NOMO-1 (cell line): Measurements from ENCODE around the gene COPS9.

Experiments
- DNase-seq, 2 experiments: peaks; one replicate each; lab custom pipeline; 2025; ENCODE audit not compliant: unreplicated experiment in 2 of 2; lab: John Stamatoyannopoulos, UW

COPS9 gene

DNA sequence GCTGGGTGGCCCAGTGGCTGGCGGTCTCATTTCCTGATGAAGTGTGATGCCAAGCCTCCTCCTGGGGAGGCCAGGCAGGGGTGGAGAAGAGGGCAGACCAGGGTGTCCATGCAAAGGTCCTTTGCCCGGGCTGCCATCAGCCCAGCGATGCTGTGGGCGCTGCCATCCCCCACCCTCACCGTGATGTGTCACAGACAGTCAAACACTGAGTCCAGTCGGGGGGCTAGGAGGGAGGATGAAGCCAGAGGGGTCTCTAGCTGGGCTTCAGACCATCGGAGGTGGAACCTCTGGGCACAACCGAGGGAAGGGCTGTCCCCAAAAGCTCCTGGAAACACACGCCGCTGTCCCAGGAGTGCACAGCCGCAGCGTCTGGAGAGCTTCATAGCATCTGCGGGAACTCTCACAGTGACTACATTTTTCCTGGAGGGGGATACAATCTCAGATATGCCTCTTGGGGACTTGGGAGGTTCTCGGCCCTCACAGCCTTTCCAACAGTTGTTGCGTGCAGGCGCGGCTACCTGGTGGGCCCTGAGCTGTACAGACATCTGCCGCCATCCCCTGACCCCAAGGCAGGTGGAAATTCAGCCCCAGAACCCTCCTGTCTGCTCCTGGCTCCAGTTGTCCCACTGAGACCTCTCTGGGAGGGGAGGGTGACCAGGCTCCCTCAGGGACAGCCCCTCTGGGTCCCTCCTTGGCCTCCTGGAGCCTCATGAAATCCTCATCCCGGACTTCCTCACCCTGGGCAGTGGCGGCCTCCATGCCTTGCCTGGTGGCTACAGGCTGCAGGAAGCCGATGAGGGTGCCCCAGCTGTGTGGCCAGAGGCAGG is 30.9 kb upstream of the COPS9 start:
- no peak for DNase-seq

DNA sequence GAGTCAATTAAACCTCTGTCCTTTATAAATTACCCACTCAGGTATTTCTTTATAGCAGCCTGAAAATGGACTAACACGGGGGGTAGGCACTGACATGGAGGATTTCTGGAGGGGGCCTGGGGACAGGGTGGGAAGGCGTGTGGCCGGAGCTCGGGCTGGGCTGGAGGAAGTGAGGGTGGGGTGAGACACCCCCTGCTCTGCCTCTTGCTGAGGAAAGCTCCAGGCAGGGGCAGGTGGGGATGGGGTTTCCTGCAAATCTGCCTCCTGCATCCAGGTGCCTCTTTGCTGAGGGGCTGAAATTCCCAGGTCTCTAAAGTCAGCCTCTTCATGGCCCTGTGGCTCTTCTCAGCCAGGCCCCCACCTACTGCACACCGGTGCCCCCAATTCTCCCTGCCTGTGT is 30.1 kb upstream of the COPS9 start:
- no peak for DNase-seq

DNA sequence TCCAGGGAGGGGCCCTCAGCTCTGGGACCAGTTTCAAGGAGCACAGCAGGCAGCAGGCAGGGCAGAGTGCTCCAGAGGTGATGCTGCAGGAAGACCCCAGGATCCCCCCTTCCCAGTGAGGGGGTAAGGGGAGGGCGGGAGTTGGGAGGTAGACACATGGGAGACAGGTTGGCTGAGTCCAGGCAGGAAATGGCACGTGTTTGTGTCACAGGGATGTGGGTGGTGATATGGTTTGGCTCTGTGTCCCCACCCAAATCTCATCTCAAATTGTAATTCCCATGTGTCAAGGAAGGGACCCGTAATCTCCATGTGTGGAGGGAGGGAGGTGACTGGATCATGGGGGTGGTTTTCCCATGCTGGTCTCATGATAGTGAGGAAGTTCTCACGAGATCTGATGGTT is 29.6 kb upstream of the COPS9 start:
- no peak for DNase-seq

DNA sequence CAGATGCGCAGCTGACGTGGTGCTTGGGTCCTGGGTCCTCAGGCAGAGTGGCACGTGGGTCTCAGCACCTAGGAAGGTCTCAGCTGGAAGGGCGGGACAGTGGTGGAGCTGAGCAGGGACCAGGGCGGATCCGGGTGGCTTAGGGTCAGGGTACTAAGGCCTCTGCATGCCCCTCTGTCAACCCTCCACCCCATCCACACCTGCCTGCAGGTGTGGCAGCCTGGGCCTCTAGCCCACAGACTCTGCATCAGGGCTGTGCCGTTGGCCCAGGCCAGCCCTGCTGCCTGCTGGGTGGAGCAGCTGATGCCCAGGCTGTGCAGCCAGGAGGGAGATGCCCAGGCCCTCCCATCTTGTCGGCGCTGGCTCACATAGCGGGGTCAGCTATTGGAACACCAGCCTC is 28.9 kb upstream of the COPS9 start:
- no peak for DNase-seq

DNA sequence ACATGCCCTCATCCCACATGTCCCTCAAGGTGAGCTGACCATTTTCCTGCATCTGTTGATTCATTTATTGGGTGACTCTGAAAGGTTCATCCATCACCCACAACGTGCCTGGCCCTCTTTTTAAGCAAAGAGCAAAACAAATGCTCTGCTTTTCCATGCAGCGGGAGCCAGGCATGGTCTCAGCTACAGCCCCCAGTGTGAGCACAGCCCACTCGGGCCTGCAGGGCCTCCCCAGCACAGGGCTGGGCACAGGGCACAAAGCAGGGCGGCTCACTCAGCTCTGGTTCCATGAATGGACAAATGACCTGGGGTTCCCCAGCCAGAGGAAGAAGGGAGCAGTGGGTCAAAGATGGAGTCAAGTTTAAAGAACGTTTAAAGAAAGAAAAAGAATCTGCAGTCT is 28.5 kb upstream of the COPS9 start:
- DNase-seq = no peak

DNA sequence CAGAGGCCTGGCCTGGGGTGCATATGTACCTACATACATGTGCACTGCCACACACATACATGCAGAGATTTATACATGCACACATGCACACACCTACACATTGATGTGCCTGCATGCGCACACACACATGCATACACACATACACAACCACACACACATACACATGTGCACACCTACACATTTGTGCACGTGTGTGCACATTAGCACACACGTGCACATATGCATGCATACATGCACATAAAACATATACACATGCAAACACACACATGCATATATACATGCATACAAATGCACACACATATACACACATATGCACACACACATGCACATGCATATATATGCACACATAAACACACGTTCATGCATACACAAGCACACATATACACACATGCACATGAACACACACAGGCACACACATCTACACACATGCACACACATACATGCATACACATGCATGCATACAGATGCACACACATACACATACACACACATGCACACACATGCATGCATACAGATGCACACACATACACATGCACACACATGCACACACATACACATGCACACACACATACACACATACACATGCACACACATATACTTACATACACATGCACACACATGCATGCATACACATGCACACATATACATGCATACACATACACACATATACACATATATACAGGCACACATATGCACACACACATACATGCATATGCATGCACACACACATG is 27.9 kb upstream of the COPS9 start:
- no peak for DNase-seq

DNA sequence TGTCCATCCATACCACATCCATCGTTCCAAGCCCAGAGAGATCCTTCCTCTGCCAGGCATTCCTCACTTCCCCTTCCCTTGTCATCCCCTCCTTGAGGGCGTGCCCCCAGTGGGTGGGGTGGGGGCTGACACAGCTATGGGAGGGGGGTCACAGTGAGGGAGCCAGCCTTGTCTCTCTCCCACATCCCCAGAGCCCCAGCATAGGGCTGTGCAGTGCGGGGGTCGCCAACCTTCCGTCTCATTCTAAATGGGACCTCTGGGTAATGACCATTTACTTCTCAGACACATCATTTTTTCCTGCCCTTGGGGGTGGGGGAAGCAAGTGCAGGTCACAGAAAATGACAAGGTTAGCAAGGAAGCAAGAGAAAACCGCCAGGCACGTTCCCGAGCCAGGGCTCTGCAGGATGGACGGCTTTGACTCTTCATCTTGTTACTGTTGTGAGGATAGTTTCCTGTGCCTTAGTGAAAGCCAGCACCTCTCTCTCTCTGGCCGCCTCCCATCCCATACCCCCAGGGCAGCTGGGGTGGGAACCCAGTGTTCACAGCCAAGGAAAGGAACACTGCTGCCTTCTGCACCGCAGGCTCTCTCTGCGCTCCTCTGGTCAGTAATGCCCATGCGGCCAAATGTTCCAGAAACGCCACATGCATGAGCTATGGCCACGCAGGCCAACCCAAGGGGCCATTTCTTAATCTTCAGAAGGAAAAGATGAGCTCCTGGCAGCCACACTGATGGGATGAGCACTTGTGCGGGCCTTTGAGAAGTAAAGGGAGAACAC is 27.0 kb upstream of the COPS9 start:
- DNase-seq = no peak

DNA sequence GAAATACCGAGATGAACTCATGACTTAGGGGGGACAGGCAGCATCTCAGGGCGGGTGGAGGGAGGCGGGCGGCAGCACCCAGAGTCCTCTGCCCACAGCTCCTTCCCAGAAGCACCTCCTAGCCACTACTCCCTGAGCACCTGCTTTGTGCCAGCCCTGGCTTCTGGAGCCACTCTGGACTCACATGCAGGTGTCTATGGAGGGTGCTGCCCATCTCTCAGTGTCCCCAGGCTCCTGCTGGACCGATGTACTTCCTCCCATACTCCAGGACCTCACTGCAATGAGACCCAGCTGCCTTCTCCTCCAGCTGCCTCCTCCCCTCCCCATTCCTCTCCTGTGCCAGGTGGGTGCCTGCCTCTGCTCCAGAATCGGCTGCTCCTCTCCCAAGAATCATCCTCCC is 26.4 kb upstream of the COPS9 start:
- no peak for DNase-seq

DNA sequence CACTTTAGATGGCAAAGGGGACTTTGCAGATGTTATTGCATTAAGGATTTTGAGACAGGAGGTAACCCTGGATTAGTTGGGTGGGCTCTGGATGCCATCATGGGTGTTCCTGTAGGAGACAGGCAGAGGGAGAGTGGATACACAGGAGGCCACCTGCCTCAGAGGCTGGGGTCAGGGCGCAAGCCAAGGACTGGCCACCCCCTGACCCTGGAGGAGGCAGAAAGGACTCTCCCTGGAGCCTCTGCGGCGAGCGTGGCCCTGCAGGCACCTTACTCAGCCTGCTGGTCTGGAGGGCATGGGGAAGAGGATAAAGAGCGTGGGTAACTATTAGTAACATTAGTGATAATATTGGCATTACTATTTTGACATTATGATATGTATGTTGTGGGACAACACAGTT is 25.9 kb upstream of the COPS9 start:
- no peak for DNase-seq

DNA sequence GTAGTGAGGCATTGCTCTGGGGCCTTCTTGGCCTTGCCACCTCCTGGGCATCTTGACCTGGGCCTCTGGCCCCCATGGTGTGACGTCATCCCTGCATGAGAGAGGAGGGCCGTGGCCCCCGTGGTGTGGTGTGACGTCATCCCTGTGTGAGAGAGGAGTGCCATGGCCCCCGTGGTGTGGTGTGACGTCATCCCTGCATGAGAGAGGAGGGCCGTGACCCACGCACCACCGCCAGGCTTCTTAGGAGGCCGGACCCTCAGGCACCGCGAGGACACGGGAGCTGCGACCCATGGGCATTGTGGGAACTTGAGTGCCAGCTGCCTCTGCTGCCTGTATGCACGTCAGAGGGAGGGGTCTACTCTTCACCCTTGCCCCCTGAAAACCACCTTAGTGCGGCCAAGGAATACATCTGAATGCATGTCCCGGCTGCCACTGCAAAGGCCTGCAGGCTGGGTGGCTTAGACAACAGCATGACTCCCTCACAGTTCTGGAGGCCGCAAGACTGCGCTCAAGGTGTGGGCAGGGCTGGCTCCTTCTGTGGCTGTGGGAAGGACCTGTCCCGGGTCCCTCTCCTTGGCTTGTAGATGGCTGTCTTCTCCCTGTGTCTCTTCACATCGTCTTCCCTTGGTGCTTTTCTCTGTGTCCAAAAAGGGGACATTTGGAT is 25.1 kb upstream of the COPS9 start:
- no peak for DNase-seq

DNA sequence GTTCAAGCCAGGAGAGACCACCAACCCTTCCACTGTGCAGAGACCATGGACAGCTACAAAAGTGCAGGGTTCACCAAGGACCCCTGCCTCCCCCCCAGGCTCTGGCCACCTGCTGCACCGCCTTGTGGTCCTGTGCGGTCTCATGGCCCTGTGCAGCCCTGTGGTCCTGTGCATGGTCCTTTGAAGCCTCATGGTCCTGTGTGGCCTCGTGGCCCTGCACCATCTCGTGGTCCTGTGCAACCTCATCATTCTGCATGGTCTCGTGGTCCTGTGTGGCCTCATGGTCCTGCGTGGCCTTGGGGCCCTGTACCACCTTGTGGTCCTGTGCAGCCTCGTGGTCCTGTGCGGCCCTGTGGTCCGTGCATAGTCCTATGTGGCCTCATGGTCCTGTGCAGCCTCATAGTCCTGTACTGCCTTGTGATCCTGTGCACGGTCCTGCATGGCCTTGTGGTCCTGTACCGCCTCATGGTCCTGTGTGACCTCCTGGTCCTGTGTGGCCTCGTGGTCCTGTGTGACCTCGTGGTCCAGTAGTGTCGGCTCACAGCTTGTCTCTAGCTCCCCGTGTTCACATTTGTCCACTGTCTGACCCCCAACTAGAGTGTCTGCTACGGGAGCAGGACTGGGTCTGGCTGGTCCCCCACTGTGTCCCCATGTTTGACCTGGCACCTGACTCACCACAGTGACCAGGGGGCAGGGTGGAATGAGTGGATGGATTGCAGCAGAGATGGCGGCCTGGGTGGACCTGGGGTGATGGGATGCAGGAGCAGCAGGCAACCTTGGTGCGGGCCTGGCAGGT is 24.4 kb upstream of the COPS9 start:
- no peak for DNase-seq

DNA sequence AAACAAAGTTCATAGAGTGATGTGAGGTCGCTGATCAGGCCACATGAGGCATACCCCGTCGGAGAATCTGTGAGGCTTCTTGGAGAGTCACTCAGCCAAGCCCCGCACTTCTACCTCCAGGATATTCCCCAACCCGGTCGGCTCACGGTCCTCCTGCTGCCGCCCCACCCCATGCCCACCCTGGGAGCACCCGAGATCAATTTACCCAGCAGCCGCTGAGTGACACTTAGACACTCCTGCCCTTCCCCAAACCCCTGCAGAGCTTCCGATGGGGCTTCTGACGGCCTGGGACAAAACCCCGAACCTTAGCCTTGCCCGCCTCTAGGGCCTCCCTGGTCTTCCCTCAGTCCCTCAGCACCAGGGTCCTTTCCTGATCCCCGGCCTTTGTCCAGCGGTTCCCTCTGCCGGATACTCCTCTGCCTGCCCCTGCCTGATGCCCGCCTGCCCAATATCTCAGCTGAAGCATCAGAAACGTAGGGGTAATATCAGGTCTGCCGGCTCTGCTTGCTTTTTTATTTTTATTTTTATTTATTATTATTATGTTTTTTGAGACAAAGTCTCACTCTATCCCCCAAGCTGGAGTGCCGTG is 23.2 kb upstream of the COPS9 start:
- no peak for DNase-seq

DNA sequence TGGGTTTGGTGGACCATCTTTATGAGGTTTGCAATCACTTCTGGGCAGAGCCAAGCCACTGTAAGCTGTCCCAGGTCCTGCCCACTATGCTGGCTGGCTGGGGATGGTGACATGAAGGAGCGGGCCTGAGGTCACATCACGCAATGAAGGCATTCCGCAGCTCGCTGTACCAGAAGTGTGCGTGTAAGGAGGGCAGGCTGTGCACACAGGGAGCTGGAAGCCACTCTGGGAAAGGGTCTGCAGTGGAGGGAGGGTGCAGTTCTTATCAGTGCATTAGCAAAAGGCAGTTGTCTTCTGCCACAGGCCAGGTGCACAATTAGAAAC is 21.0 kb upstream of the COPS9 start:
- no peak for DNase-seq

DNA sequence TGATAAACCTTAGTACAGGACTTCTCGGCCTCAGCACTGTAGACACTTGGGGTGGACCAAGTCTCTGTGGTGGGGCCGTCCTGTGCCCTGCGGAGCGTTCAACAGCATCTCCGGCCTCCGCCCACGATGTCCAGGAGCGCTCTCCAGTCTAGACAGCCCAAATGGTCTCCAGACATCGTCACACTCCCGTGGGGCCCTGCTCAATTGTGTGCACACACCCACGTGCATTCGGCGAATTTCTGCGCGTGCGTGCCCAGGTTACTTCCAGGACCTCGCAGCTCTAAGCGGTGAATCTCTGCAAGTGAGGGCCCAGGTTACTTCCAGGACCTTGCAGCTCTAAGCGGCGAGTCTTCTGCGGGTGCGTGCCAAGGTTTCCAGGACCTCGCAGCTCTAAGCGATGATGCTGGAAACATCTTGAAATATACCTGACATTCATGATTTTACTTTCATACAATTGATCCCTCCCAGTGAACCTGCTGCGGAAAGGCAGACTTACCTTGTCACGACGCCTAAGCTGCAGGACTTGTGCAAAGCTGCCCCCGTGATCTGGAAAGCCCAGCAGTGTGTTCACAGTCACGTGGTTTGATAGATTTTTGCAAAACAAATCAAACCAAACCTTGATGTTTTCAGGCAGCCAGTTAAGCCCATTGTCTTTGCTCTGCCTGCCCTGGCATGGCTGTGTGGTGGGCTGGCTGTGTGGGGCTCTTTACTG is 20.5 kb upstream of the COPS9 start:
- no peak for DNase-seq

DNA sequence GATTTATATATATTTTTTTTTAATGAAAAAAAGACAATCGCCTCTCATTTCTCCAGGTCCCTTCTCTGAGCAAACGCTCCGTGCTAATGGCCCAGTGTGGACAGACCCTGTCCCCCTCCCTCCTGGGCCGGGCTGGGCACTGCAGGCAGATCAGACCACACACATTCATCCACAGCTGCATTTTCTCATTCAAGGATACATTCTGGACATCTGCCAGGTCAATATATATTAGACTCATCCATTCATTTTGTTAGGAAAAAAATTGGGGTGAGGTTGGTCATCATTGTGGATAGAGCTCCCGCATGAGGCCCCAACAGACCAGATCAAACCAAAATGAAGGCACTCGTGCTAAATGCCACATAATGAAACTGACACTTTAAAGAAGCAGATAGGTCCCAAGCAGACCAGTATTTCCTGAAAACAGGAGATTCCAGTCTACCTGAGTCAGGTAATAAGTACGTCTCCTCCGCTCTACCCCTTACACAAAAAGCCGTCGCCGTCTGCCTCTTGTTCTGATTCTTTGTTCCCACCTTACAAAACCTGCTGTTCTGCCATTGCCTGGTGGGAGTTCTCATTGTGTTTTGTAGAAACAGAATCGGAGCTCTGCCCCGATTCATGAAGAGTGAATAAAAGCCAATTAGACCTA is 19.8 kb upstream of the COPS9 start:
- DNase-seq = no peak

DNA sequence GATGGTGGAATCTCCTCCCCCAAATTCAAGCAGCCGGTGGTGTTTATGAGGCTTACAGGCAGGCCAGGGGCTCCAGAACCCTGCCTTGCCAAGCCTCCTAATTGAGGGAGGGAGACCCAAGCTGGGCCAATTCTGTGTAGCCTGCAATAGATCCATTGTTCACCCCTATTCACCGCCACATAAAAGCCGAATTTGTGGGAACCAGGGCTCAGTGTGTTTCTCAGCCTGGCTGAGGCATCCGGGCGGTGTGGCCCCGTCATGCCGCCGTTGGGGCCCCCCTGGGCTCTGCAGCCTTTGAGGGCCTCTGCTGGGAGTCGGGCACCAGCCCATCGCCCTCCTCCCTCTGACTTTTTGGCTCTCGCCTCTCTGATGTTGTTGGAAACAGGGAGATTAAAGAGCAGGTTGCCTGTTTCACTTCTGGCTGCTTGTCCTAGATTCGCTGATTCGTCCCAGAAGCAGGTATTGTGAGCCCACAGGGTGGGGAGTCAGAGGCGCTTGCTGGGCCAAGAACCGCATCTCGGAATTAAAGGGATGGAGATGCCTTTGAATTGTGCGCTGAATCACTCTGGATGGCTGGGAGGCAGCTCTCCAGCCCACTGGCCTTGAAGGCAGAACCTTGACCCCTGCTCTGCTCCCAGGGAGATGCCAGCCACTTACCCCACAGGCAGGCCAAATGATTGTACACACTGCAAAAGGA is 19.1 kb upstream of the COPS9 start:
- DNase-seq = no peak

DNA sequence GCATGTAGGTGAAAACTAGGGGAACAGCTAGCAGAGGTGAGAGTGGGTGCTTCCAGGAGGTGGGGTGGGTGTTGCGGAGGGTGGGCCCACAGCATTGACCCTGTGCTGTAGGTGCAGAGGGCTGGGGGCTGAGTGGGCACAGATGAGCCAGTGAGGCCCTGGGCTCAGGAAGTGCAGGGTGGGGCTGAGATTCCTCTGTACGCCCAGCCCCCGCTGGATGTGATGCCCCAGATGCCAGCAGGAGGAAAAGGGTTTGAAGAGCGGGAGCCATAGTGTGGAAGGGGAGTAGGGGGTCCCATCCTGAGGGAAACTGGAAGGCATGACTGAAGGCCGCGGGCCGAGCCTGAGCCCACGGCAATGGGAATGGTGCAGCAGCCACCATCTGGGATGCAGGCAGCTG is 18.5 kb upstream of the COPS9 start:
- DNase-seq = no peak

DNA sequence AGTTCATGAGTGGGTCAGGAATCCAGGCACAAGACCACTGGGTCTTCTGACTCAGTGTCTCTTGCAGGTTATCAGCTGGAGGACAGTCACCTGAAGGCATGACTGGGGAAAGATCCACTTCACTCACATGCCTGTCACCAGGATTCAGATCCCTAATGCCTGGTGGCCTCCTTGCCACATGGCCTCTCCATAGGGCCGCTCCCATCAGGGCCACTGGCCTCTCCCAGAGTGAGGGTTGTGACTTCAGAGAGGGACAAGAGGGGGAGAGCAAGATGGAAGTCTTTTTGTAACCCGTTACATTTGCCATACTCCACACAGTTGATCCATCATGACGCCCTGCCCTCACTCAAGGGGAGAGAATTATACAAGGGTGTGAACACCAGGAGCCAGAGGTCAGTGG is 17.3 kb upstream of the COPS9 start:
- no peak for DNase-seq
